Measurements from ENCODE around the gene NPHP4.

- no peak for TF ChIP-seq CTCF (IDR thresholded peaks at IDR 0.05 in 4 of 5, conservative IDR thresholded peaks at IDR 0.05 in 1 of 5)
- TF ChIP-seq POLR2A (IDR thresholded peaks at IDR 0.05), result no peak
These were observed 18.3 kb upstream of the NPHP4 start for GRCh38 chr1:6010554-6010953.
